DMS114 treated with DMSO at 0.1 percent for 48 hours (cell line): Measurements from ENCODE around the gene KIDINS220.

Source experiments
- DNase-seq: peaks from one replicate; lab custom pipeline; 2025; ENCODE audit not compliant: unreplicated experiment; lab: John Stamatoyannopoulos, UW

The KIDINS220 gene

DNA sequence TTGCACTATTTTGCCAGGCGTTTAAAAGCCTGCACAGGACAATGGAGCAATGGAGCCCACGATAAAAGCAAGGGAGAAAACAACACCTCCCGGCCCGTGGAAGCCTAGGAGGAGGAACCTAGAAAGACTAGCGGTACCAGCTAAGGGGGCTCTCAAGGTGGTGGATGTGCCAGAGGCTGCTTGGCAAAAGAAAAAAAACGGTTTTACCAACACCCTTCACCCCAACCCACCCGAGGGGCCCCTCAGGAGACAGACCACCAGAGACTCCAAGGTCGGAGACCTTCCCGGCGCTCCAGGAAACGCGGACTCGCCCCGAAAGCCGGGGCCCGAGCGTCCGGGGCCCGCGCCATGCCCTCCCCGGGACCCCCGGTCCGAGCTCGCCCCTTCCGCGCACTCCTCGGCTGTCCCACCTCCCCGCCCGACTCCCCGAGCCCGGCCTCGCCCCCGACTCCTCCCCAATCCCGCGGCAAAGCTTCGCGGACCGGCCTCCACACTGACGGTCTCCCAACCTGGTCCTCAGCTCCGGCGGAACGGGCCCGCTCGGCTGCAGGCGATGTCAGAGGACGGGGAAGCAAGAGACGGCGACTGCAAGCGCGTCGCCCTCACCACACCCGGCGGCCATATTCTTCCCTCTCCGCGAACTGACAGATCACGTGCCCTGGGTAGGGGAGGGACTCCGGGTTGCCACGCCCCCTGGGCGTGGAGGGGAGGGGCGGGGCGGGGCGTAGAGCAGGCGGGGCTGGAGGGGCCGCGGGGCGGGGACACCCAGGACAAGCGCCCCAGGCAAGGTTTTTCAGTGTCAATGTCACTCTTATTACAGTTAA is at the start of gene KIDINS220:
KIDINS220 (minus strand) TSS at position 643 of the 824 bp plus-strand sequence. CDS start 10,520 bp downstream, outside the sequence.
- peak; percentile 53 for DNase-seq

DNA sequence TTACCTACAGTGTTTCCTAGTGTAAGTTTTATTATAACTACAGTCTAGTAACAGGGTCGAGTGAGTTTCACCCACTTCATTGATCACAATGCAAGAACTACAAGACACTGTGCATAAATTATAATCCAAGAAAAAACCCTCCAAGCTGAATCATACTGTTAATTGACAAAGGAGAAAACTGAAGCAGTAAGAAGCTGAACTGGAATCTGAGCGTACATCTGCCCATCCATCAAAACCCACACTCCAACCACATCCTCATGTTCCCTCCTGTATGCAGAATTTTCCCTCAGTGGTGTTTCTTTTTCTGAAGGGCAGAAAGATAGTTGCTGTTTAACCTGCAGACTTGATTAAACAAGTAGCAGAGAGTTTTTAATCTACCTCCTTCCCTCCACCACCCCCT is 49.5 kb upstream of the KIDINS220 start:
- DNase-seq = no peak

GRCh38 chr2:8886202-8886518 is 48.7 kb upstream of the KIDINS220 start:
- no peak for DNase-seq

GRCh38 chr2:8885449-8886201 is 48.2 kb upstream of the KIDINS220 start:
- no peak for DNase-seq

DNA sequence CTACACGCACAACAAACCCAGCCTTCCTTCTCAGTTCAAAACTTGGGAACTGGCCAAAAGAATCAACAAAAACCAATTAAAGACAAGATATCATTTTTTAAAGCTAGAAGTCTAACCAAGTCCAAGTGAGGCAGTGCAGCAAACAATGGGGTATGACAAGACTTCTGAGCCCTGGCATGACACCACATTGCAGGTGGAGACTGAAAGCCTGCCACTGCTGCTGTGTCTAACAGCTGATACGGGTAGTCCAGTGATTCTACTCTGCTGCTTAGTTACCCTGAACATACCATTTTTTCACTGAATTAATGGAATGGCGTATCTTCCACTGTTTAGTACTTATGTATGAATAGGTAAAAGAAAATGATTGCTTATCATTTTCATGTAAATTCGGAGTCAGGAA is 47.4 kb upstream of the KIDINS220 start:
- no peak for DNase-seq

DNA sequence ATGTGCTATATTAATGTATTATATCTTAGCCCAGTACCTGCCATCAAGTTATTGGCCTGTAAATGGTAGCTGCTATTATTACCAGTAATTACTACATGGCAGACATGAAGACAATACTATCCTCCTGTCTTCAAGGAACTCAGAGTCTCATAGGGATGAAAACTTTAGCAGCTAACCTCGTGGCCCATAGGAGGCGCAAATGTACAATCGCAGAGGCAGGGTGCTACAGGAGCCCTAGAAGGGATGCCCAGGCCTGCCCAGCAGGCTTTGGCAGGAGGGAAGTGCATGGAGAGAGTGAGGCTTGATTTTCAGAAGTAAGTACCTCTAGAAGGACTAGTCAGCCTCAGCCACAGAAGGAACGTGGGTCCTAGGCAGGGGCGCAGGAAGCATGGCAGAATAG is 44.7 kb upstream of the KIDINS220 start:
- no peak for DNase-seq

DNA sequence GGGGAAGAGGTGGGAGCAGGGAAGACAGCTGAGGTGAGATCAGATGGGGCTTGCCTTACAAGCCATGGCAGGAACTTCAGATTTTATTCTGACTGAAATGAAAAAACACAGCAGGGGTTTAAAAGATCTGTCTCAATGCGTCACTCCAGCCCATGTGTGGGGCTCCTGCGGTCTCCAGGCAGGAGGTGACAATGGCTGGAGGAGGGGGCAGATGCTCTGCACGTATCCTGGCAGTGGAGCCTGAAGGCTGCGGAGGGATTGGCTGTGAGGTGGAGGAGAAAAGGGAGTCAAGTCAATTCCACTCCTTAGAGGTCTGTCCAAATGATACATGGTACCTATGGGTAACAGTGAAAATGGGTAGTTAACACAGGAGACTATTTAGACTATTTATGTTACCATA is 40.5 kb upstream of the KIDINS220 start:
- no peak for DNase-seq

GRCh38 chr2:8877332-8877731 is 39.9 kb upstream of the KIDINS220 start:
- DNase-seq = no peak

DNA sequence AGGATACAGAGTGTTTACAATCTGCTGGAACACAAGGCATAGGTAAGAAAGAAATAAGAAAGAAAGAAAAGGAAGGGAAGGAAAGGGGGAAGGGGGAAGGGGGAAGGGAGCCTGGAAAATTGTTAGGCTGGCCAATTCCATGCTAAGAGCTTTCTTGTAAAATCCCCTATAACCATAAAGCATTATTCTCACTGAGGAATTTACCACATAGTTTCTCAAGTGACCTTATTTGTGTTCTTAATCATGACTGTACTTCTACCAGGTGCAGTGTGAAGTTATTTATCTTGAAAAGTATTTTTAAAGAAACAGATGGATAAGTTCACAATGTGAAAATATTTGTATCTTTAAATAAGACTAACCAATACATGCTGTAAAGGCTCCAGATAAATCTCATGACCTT is 39.2 kb upstream of the KIDINS220 start:
- no peak for DNase-seq

DNA sequence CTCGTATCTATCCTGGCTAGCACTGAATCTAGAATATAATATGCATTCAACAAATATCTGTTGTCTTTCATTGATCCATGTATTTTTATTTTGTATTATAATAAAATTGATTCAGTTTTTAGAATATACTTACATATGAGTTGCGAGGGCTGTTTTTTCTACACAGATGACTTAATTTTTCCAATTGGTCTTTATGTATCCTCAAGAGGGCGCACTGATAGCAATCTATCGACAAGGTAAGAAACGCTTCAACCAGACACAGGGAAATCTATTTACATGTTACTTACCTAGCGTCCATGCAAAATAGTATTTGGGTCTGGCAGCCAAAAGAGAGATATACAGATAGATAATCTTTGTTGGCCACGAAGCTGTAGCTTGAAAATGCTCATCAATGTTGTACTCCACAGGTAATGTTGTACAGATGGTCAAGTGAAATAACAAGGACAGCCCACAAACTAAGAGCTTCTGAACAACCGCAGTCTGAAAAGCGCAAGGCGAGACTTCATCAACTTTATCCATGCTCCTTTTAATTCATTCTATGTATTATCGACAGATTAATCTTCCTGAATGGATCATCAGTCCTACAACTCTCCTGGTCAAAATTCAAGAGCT is 35.5 kb upstream of the KIDINS220 start:
- peak; percentile 38 for DNase-seq

GRCh38 chr2:8870441-8870840 is 33.0 kb upstream of the KIDINS220 start:
- no peak for DNase-seq

GRCh38 chr2:8867363-8867762 is 29.9 kb upstream of the KIDINS220 start:
- DNase-seq = no peak

- no peak for DNase-seq
Measured at GRCh38 chr2:8863331-8863953, 26.0 kb upstream of the KIDINS220 start.

GRCh38 chr2:8862230-8862629 is 24.8 kb upstream of the KIDINS220 start:
- no peak for DNase-seq

DNA sequence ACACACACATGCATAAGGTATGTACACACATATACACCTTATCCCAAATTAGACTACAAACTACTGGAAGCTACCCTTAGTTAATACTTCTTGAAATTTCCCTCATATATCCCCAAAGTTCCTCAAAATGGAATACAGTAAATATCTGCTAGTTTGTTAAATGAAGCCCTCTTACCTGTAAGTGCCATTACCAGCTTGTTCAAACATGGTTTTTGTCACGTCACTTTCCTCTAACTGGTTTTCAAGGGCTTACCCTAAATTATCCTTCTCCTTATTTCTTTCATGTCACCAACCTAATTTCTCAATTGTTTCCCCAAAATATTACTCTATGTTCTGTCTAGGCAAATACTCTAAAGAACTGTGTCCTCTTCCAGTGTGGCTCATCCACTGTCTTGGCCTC is 24.4 kb upstream of the KIDINS220 start:
- DNase-seq = no peak

DNA sequence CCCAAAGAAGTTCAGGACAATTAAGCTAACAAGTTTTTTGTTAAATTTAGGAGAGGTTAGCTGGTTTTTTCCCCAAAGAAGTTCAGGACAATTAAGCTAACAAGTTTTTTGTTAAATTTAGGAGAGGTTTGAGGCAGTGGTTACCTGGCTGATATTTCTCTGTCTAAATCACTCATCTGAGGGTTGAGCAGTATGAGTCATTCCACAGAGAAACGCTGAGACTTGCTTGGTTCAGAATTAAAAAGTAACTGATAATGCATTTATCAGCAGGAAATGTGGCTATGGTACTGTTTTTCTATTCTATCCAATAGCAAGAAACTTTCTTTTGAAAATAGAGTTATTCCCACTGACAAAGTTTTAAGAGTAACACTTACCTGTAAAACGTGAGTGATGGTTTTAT is 22.8 kb upstream of the KIDINS220 start:
- no peak for DNase-seq

- DNase-seq = no peak
Measured at GRCh38 chr2:8858910-8859309, 21.5 kb upstream of the KIDINS220 start.

- no peak for DNase-seq
Measured at GRCh38 chr2:8858264-8858663, 20.9 kb upstream of the KIDINS220 start.

- DNase-seq = no peak
Measured at GRCh38 chr2:8857709-8858108, 20.3 kb upstream of the KIDINS220 start.

DNA sequence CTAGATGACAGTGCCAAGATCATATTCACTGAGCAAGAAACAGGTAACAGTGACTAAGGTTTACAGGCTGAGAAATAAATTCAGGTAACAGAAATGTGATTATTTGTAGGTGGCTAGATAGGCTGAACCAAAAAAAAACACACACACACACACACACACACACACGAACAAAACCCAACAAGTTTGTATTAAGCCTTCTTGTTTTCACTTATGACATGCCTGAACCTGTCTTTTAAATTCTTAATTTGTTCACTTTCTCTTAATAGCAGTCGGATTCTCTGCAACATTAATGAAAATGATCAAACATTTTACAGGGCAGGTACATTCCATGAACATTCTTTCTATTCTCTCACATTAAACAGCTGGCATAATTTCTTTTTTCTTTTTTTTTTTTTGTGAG is 18.8 kb upstream of the KIDINS220 start:
- DNase-seq = no peak

- DNase-seq = no peak
Measured at GRCh38 chr2:8855010-8855409, 17.6 kb upstream of the KIDINS220 start.

GRCh38 chr2:8853426-8853825 is 16.0 kb upstream of the KIDINS220 start:
- no peak for DNase-seq
